Neural cell (in vitro differentiated cells): ENCODE data around the gene SLC35E3. TPM values are rescaled to one million over a fixed set of nuclear protein-coding genes. Genes with fewer than 3 reads are reported as not detected.

Source experiments
- H2AFZ ChIP-seq: fragments of 200-600, 300-800 bp; sonication (generic), shearing (Covaris generic); 2 replicates; pipeline ENCODE4 v1.6.0; 2014; ENCODE audit warnings: low read depth, mild to moderate bottlenecking, antibody characterized with exemption, low read length, moderate library complexity
- H3F3A ChIP-seq: fragments of 200-600 bp; shearing (Covaris generic); 2 replicates; pipeline ENCODE4 v1.6.1; 2016; ENCODE audit warnings: mild to moderate bottlenecking, moderate library complexity, mixed read lengths, antibody characterized with exemption, low read length; ENCODE audit not compliant: insufficient read depth, poor library complexity, severe bottlenecking
- H3K27ac ChIP-seq: fragments of 200-600, 300-800 bp; sonication (generic), shearing (Covaris generic); 2 replicates; pipeline ENCODE4 v1.5.1; 2014; ENCODE audit warnings: mild to moderate bottlenecking, low read length, moderate library complexity
- H3K27me3 ChIP-seq: fragments of 300-800, 200-600 bp; sonication (generic), shearing (Covaris generic); 2 replicates; pipeline ENCODE4 v1.6.0; 2014; ENCODE audit warnings: mild to moderate bottlenecking, low read depth, low read length, moderate library complexity; ENCODE audit not compliant: insufficient read depth
- H3K36me3 ChIP-seq: fragments of 300-800, 200-600 bp; sonication (generic), shearing (Covaris generic); 2 replicates; pipeline ENCODE4 v1.5.1; 2014; ENCODE audit warnings: mild to moderate bottlenecking, antibody characterized with exemption, low read length, moderate library complexity; ENCODE audit not compliant: insufficient read depth
- H3K4me2 ChIP-seq: fragments of 300-800, 200-600 bp; sonication (generic), shearing (Covaris generic); 2 replicates; pipeline ENCODE4 v1.6.0; 2014; ENCODE audit warnings: mild to moderate bottlenecking, low read length
- H3K4me3 ChIP-seq: fragments of 300-800, 200-600 bp; sonication (generic), shearing (Covaris generic); 2 replicates; pipeline ENCODE4 v1.5.1; 2014; ENCODE audit warnings: mild to moderate bottlenecking, low read length, moderate library complexity
- H3K79me2 ChIP-seq: fragments of 200-600 bp; shearing (Covaris generic); replicated peaks from 2 replicates; pipeline ENCODE4 v1.6.0; 2014; ENCODE audit warnings: mild to moderate bottlenecking, low read length, moderate library complexity; ENCODE audit not compliant: insufficient read depth
- H3K9ac ChIP-seq: fragments of 300-800, 200-600 bp; sonication (generic), shearing (Covaris generic); 2 replicates; pipeline ENCODE4 v1.6.1; 2016; ENCODE audit warnings: mild to moderate bottlenecking, low read length, mixed read lengths
- H3K9me2 ChIP-seq: fragments of 200-600 bp; shearing (Covaris generic); 2 replicates; pipeline ENCODE4 v1.6.1; 2016; ENCODE audit warnings: mild to moderate bottlenecking, low read length, mixed read lengths; ENCODE audit not compliant: insufficient read depth
- H3K9me3 ChIP-seq: fragments of 200-600, 300-800 bp; sonication (generic), shearing (Covaris generic); 2 replicates; pipeline ENCODE4 v1.6.1; 2016; ENCODE audit warnings: mild to moderate bottlenecking, mixed run types, low read length, moderate library complexity, mixed read lengths
- H4K20me1 ChIP-seq: fragments of 200-600 bp; shearing (Covaris generic); 2 replicates; pipeline ENCODE4 v1.6.1; 2016; ENCODE audit warnings: mild to moderate bottlenecking, mixed run types; ENCODE audit not compliant: insufficient read depth
- EP300 ChIP-seq: fragments of 450-650 bp; conservative IDR thresholded peaks from 2 replicates; pipeline ENCODE4 v1.6.1; 2014; ENCODE audit warnings: antibody characterized with exemption, mild to moderate bottlenecking, moderate library complexity; ENCODE audit not compliant: poor library complexity, severe bottlenecking
- EZH2 ChIP-seq: fragments of 200-600, 300-800 bp; shearing (Covaris generic), sonication (generic); IDR thresholded peaks from 2 replicates; pipeline ENCODE4 v1.6.1; 2014; ENCODE audit warnings: antibody characterized with exemption, low read length, borderline replicate concordance, mild to moderate bottlenecking; ENCODE audit not compliant: insufficient read depth, poor library complexity, severe bottlenecking
- MXI1 ChIP-seq: fragments of 450-650 bp; conservative IDR thresholded peaks from 2 replicates; pipeline ENCODE4 v1.6.1; 2014; ENCODE audit warnings: antibody characterized with exemption, mild to moderate bottlenecking; ENCODE audit not compliant: poor library complexity, severe bottlenecking
- POLR2AphosphoS5 ChIP-seq: IDR thresholded peaks from 2 replicates; pipeline ENCODE4 v1.6.1; 2012
- RAD21 ChIP-seq: fragments of 450-650 bp; conservative IDR thresholded peaks from 2 replicates; pipeline ENCODE4 v1.6.1; 2014; ENCODE audit warnings: antibody characterized with exemption, mild to moderate bottlenecking, moderate library complexity
- REST ChIP-seq: IDR thresholded peaks from 2 replicates; pipeline ENCODE4 v1.6.1; 2012; ENCODE audit warnings: borderline replicate concordance
- SMC3 ChIP-seq: fragments of 450-650 bp; conservative IDR thresholded peaks from 2 replicates; pipeline ENCODE4 v1.6.1; 2014; ENCODE audit warnings: antibody characterized with exemption, mild to moderate bottlenecking, moderate library complexity; ENCODE audit not compliant: poor library complexity
- TAF1 ChIP-seq: IDR thresholded peaks from 2 replicates; pipeline ENCODE4 v1.6.1; 2012; ENCODE audit warnings: low read depth
- polyA plus RNA-seq: library from polyadenylated mRNA; depleted of rRNA; stranded (reverse); fragments of >200 nt; gene quantifications from 2 replicates; pipeline ENCODE4 v1.2.3, GENCODE V29; 2014
- TF ChIP-seq, protein P1 (sequence below): fragments of 450-650 bp; IDR thresholded peaks from 2 replicates; pipeline ENCODE4 v1.5.1; 2014; ENCODE audit warnings: antibody characterized with exemption, mild to moderate bottlenecking, moderate library complexity; ENCODE audit not compliant: poor library complexity, severe bottlenecking

SLC35E3 gene
- polyA plus RNA-seq, 1 donor from 2014 or later = 10.5 TPM

DNA sequence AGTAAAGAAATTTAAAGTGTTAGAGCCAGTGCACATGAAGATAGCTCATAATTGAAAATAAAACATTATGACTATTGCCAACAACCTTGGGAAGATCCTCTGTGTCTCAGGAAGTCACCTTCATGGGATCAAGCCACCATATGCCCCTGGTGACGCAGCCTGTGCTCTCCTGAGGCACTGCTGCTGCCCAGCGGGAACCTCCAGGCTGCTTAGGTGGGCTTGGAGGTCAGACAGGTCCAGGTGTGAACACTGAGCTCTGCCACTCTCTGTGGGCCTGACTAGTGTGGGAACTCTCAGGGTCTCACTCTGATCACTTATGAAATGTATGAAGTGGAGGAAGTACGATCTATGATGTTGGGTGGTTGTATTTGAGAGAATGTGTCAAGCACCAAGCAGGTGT is 16.7 kb downstream of the SLC35E3 start:
- Histone ChIP-seq H3K27me3 (no peaks in the 10 kb centered on the region), H3K9me3 (no peaks in the 10 kb centered on the region), H3K9me2 (no peaks in the 10 kb centered on the region), H4K20me1 (no peaks in the 10 kb centered on the region), H3K4me2 (no peak overlapping the region), H3K36me3 (peaks cover 7% of the 10 kb centered on the region), H3K27ac (no peak overlapping the region), H3K9ac (no peak overlapping the region), H3K79me2 (no peaks in the 10 kb centered on the region), H2AFZ (no peak overlapping the region), H3F3A (no peaks in the 10 kb centered on the region), H3K4me3 (no peak overlapping the region)
- no peak for TF ChIP-seq RAD21
- TF ChIP-seq SMC3 = no peak
- no peak for TF ChIP-seq POLR2AphosphoS5
- no peak for TF ChIP-seq TAF1
- TF ChIP-seq, protein P1, sequence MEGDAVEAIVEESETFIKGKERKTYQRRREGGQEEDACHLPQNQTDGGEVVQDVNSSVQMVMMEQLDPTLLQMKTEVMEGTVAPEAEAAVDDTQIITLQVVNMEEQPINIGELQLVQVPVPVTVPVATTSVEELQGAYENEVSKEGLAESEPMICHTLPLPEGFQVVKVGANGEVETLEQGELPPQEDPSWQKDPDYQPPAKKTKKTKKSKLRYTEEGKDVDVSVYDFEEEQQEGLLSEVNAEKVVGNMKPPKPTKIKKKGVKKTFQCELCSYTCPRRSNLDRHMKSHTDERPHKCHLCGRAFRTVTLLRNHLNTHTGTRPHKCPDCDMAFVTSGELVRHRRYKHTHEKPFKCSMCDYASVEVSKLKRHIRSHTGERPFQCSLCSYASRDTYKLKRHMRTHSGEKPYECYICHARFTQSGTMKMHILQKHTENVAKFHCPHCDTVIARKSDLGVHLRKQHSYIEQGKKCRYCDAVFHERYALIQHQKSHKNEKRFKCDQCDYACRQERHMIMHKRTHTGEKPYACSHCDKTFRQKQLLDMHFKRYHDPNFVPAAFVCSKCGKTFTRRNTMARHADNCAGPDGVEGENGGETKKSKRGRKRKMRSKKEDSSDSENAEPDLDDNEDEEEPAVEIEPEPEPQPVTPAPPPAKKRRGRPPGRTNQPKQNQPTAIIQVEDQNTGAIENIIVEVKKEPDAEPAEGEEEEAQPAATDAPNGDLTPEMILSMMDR = no peak
- TF ChIP-seq REST = no peak
- no peak for TF ChIP-seq EP300
- TF ChIP-seq MXI1 = no peak
- no peak for TF ChIP-seq EZH2

DNA sequence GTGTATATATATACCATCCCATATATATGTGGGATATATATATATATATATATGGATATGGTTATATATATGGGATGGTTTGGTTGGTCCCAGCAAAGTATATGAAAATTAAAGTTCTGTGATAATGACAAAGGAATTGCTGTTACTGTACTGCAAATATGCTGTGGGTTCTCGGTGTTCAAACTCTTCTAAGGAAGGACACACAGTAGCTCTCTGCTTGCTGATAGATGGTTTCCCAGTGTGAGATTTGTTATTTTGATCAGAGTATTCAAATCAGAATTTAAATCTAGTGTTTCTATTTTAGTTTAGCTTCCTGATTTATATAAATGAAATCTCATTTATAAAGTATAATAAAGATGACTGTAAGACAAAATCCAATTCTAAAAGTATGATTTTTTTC is 19.7 kb downstream of the SLC35E3 start:
- no peaks in the 10 kb centered on the region for H3F3A ChIP-seq
- no peak overlapping the region for H3K4me3 ChIP-seq
- H3K9me3 ChIP-seq = no peaks in the 10 kb centered on the region
- peaks cover 7% of the 10 kb centered on the region for H3K36me3 ChIP-seq
- H3K9ac ChIP-seq = no peak overlapping the region
- H3K9me2 ChIP-seq = no peaks in the 10 kb centered on the region
- no peak overlapping the region for H3K4me2 ChIP-seq
- no peaks in the 10 kb centered on the region for H3K27me3 ChIP-seq
- H2AFZ ChIP-seq = no peak overlapping the region
- no peak for TF ChIP-seq TAF1
- TF ChIP-seq EP300 = no peak
- no peak for TF ChIP-seq REST
- TF ChIP-seq POLR2AphosphoS5 = no peak
- TF ChIP-seq, protein P1 = no peak
- no peak for TF ChIP-seq SMC3
- TF ChIP-seq MXI1 = no peak
- TF ChIP-seq EZH2 = no peak
- TF ChIP-seq RAD21 = no peak
- H3K79me2 ChIP-seq = no peaks in the 10 kb centered on the region
- no peak overlapping the region for H3K27ac ChIP-seq
- H4K20me1 ChIP-seq = no peaks in the 10 kb centered on the region
